ENCODE results near the gene AUH. TPM values are rescaled to one million over a fixed set of nuclear protein-coding genes. Genes with fewer than 3 reads are reported as not detected.
A peak's percentile ranks its signal among the peaks of the same experiment; 100 is the strongest.
"Not testable (repeated sequence)": the region's sequence is repeated elsewhere in the genome, so short reads cannot be mapped to it uniquely, and the experiment has no call there.

AUH gene
- total RNA-seq, 1 experiment from 2014 or later, result 29.2 TPM

GRCh38 chr9:91371894-91372293 is 10.2 kb upstream of the AUH start:
- no peak overlapping the region for H3K4me2 ChIP-seq (ENCODE audit: low read depth, low read length, poor library complexity, severe bottlenecking)
- DNase-seq, result no peak
- no peak overlapping the region for H3K27ac ChIP-seq (ENCODE audit: low read length)
- H3K36me3 ChIP-seq (ENCODE audit: insufficient read depth, low read length), result no peaks in the 10 kb centered on the region
- no peak overlapping the region for H3K4me3 ChIP-seq (ENCODE audit: low read length)
- H3K27me3 ChIP-seq (ENCODE audit: low read length), result no peaks in the 10 kb centered on the region
- H3K79me2 ChIP-seq (ENCODE audit: low read length), result no peaks in the 10 kb centered on the region
- H4K20me1 ChIP-seq (ENCODE audit: insufficient read depth, low read depth, low read length), result no peaks in the 10 kb centered on the region
- H3K9me3 ChIP-seq (ENCODE audit: low read length), result no peaks in the 10 kb centered on the region
- H2AFZ ChIP-seq (ENCODE audit: low read length), result no peak overlapping the region
- peaks cover 3% of the 10 kb centered on the region; the same call in 1 of the 2 replicates for H3K4me1 ChIP-seq (ENCODE audit: low read length)
- no peaks in the 10 kb centered on the region for H3K9me2 ChIP-seq (replicated peaks; ENCODE audit: insufficient read depth, low read length)
- no peak overlapping the region for H3K9ac ChIP-seq (ENCODE audit: low read length)

GRCh38 chr9:91370006-91370405 is 8.3 kb upstream of the AUH start:
- H4K20me1 ChIP-seq (ENCODE audit: insufficient read depth, low read depth, low read length); H3K79me2 ChIP-seq (ENCODE audit: low read length); H3K27me3 ChIP-seq (ENCODE audit: low read length); H3K9ac ChIP-seq (ENCODE audit: low read length); H2AFZ ChIP-seq (ENCODE audit: low read length); H3K4me2 ChIP-seq (ENCODE audit: low read depth, low read length, poor library complexity, severe bottlenecking); H3K27ac ChIP-seq (ENCODE audit: low read length); H3K4me3 ChIP-seq (ENCODE audit: low read length); H3K9me3 ChIP-seq (ENCODE audit: low read length); DNase-seq; H3K9me2 ChIP-seq (replicated peaks; ENCODE audit: insufficient read depth, low read length); H3K4me1 ChIP-seq (ENCODE audit: low read length); H3K36me3 ChIP-seq (ENCODE audit: insufficient read depth, low read length): not testable (repeated sequence)

- Histone ChIP-seq H3K4me3 (ENCODE audit: low read length) (no peak overlapping the region), H3K27ac (ENCODE audit: low read length) (no peak overlapping the region), H3K36me3 (ENCODE audit: insufficient read depth, low read length) (no peaks in the 10 kb centered on the region), H3K27me3 (ENCODE audit: low read length) (no peaks in the 10 kb centered on the region), H3K79me2 (ENCODE audit: low read length) (peaks cover 19% of the 10 kb centered on the region), H3K9me3 (ENCODE audit: low read length) (no peaks in the 10 kb centered on the region), H3K9me2 (replicated peaks; ENCODE audit: insufficient read depth, low read length) (no peaks in the 10 kb centered on the region), H3K4me2 (ENCODE audit: low read depth, low read length, poor library complexity, severe bottlenecking) (no peak overlapping the region), H3K4me1 (ENCODE audit: low read length) (peaks cover 17% of the 10 kb centered on the region), H3K9ac (ENCODE audit: low read length) (no peak overlapping the region), H4K20me1 (ENCODE audit: insufficient read depth, low read depth, low read length) (no peaks in the 10 kb centered on the region), H2AFZ (ENCODE audit: low read length) (no peak overlapping the region)
- DNase-seq, result no peak
Measured at GRCh38 chr9:91364702-91365101, 3.0 kb upstream of the AUH start.

GRCh38 chr9:91364005-91364404 is 2.3 kb upstream of the AUH start:
- Histone ChIP-seq H3K27me3 (ENCODE audit: low read length) (no peaks in the 10 kb centered on the region), H2AFZ (ENCODE audit: low read length) (no peak overlapping the region), H3K36me3 (ENCODE audit: insufficient read depth, low read length) (no peaks in the 10 kb centered on the region), H3K9ac (ENCODE audit: low read length) (no peak overlapping the region), H3K79me2 (ENCODE audit: low read length) (peaks cover 26% of the 10 kb centered on the region), H3K4me2 (ENCODE audit: low read depth, low read length, poor library complexity, severe bottlenecking) (no peak overlapping the region), H3K4me3 (ENCODE audit: low read length) (no peak overlapping the region), H3K9me3 (ENCODE audit: low read length) (no peaks in the 10 kb centered on the region), H4K20me1 (ENCODE audit: insufficient read depth, low read depth, low read length) (no peaks in the 10 kb centered on the region), H3K4me1 (ENCODE audit: low read length) (peaks cover 24% of the 10 kb centered on the region), H3K9me2 (replicated peaks; ENCODE audit: insufficient read depth, low read length) (no peaks in the 10 kb centered on the region), H3K27ac (ENCODE audit: low read length) (no peak overlapping the region)
- no peak for DNase-seq

- peaks cover 45% of the 10 kb centered on the region for H3K79me2 ChIP-seq (ENCODE audit: low read length)
- H2AFZ ChIP-seq (ENCODE audit: low read length), result peak overlapping the region; percentile 76
- peak overlapping the region; percentile 93; the same call in 1 of the 2 replicates for H3K4me3 ChIP-seq (ENCODE audit: low read length)
- no peak overlapping the region for H3K27ac ChIP-seq (ENCODE audit: low read length)
- H3K27me3 ChIP-seq (ENCODE audit: low read length), result no peaks in the 10 kb centered on the region
- H3K4me2 ChIP-seq (ENCODE audit: low read depth, low read length, poor library complexity, severe bottlenecking), result peak overlapping the region; percentile 57
- H3K4me1 ChIP-seq (ENCODE audit: low read length), result peaks cover 27% of the 10 kb centered on the region
- H3K36me3 ChIP-seq (ENCODE audit: insufficient read depth, low read length), result peaks cover 1% of the 10 kb centered on the region; the same call in 1 of the 2 replicates
- no peaks in the 10 kb centered on the region for H3K9me2 ChIP-seq (replicated peaks; ENCODE audit: insufficient read depth, low read length)
- H4K20me1 ChIP-seq (ENCODE audit: insufficient read depth, low read depth, low read length), result no peaks in the 10 kb centered on the region
- H3K9me3 ChIP-seq (ENCODE audit: low read length), result no peaks in the 10 kb centered on the region
- H3K9ac ChIP-seq (ENCODE audit: low read length), result 0 out of 2 replicates have a peak overlapping the region, but pooled peaks have one; percentile 7
- DNase-seq, result no peak
Measured at GRCh38 chr9:91362051-91362611, 413 bp upstream of the AUH start.

GRCh38 chr9:91360551-91361290 is 997 bp downstream of the AUH start:
- peak; percentile 62 for DNase-seq
- H3K4me1 ChIP-seq (ENCODE audit: low read length), result peaks cover 27% of the 10 kb centered on the region

GRCh38 chr9:91359734-91360470 is 1.8 kb downstream of the AUH start:
- peaks cover 64% of the 10 kb centered on the region for H3K79me2 ChIP-seq (ENCODE audit: low read length)
- H3K4me1 ChIP-seq (ENCODE audit: low read length), result peaks cover 27% of the 10 kb centered on the region
- peak overlapping the region; percentile 94 for H3K4me2 ChIP-seq (ENCODE audit: low read depth, low read length, poor library complexity, severe bottlenecking)
- H3K9me2 ChIP-seq (replicated peaks; ENCODE audit: insufficient read depth, low read length), result no peaks in the 10 kb centered on the region
- H2AFZ ChIP-seq (ENCODE audit: low read length), result no peak overlapping the region
- peak overlapping the region; percentile 93 for H3K4me3 ChIP-seq (ENCODE audit: low read length)
- peaks cover 14% of the 10 kb centered on the region; the same call in 1 of the 2 replicates for H3K36me3 ChIP-seq (ENCODE audit: insufficient read depth, low read length)
- H3K9ac ChIP-seq (ENCODE audit: low read length), result peak overlapping the region; percentile 90
- no peaks in the 10 kb centered on the region for H4K20me1 ChIP-seq (ENCODE audit: insufficient read depth, low read depth, low read length)
- no peaks in the 10 kb centered on the region for H3K9me3 ChIP-seq (ENCODE audit: low read length)
- DNase-seq, result no peak
- H3K27me3 ChIP-seq (ENCODE audit: low read length), result no peaks in the 10 kb centered on the region
- H3K27ac ChIP-seq (ENCODE audit: low read length), result no peak overlapping the region

More at GRCh38 chr9:91360551-91361290, 997 bp downstream of the AUH start:
- peak overlapping the region; percentile 88 for H2AFZ ChIP-seq (ENCODE audit: low read length)
- peak overlapping the region; percentile 93 for H3K4me3 ChIP-seq (ENCODE audit: low read length)
- no peaks in the 10 kb centered on the region for H3K9me3 ChIP-seq (ENCODE audit: low read length)
- no peaks in the 10 kb centered on the region for H4K20me1 ChIP-seq (ENCODE audit: insufficient read depth, low read depth, low read length)
- peak overlapping the region; percentile 90 for H3K9ac ChIP-seq (ENCODE audit: low read length)
- no peaks in the 10 kb centered on the region for H3K27me3 ChIP-seq (ENCODE audit: low read length)
- H3K36me3 ChIP-seq (ENCODE audit: insufficient read depth, low read length), result peaks cover 11% of the 10 kb centered on the region; the same call in 1 of the 2 replicates
- H3K79me2 ChIP-seq (ENCODE audit: low read length), result peaks cover 58% of the 10 kb centered on the region
- no peaks in the 10 kb centered on the region for H3K9me2 ChIP-seq (replicated peaks; ENCODE audit: insufficient read depth, low read length)
- H3K27ac ChIP-seq (ENCODE audit: low read length), result peak overlapping the region; percentile 2; the same call in 1 of the 2 replicates
- H3K4me2 ChIP-seq (ENCODE audit: low read depth, low read length, poor library complexity, severe bottlenecking), result peak overlapping the region; percentile 94

GRCh38 chr9:91359083-91359482 is 2.6 kb downstream of the AUH start:
- no peak overlapping the region for H2AFZ ChIP-seq (ENCODE audit: low read length)
- H3K27ac ChIP-seq (ENCODE audit: low read length), result no peak overlapping the region
- no peaks in the 10 kb centered on the region for H4K20me1 ChIP-seq (ENCODE audit: insufficient read depth, low read depth, low read length)
- no peak overlapping the region for H3K9ac ChIP-seq (ENCODE audit: low read length)
- peaks cover 22% of the 10 kb centered on the region; the same call in 1 of the 2 replicates for H3K36me3 ChIP-seq (ENCODE audit: insufficient read depth, low read length)
- H3K4me3 ChIP-seq (ENCODE audit: low read length), result no peak overlapping the region
- H3K4me2 ChIP-seq (ENCODE audit: low read depth, low read length, poor library complexity, severe bottlenecking), result peak overlapping the region; percentile 94
- H3K79me2 ChIP-seq (ENCODE audit: low read length), result peaks cover 72% of the 10 kb centered on the region
- no peaks in the 10 kb centered on the region for H3K9me2 ChIP-seq (replicated peaks; ENCODE audit: insufficient read depth, low read length)
- no peak for DNase-seq
- no peaks in the 10 kb centered on the region for H3K9me3 ChIP-seq (ENCODE audit: low read length)
- H3K4me1 ChIP-seq (ENCODE audit: low read length), result peaks cover 27% of the 10 kb centered on the region
- no peaks in the 10 kb centered on the region for H3K27me3 ChIP-seq (ENCODE audit: low read length)

Data from Karpas-422 (cell line).